HG02981 (cell line): ENCODE results near the gene VEGFB.

ENCODE experiments used
- ATAC-seq: cut with Tn5 transposase; IDR thresholded peaks from one replicate; pipeline ENCODE4 v1.9.1; 2021; ENCODE audit warnings: mild to moderate bottlenecking, moderate library complexity; ENCODE audit not compliant: unreplicated experiment

Gene VEGFB

GRCh38 chr11:64230171-64230984, 4.0 kb upstream of the VEGFB start, which contains the start of gene DNAJC4:
Gene DNAJC4 (plus strand): TSS chr11:64230548. CDS start chr11:64230855, 307 bp downstream.
- ATAC-seq = peak; percentile 39

GRCh38 chr11:64230985-64231365, 3.4 kb upstream of the VEGFB start:
- no peak for ATAC-seq

GRCh38 chr11:64231546-64231945, 2.8 kb upstream of the VEGFB start:
- no peak for ATAC-seq

GRCh38 chr11:64232182-64232966, 2.0 kb upstream of the VEGFB start:
- no peak for ATAC-seq

- no peak for ATAC-seq
Observed at GRCh38 chr11:64232967-64233315, 1.4 kb upstream of the VEGFB start.

- ATAC-seq = no peak
Observed at GRCh38 chr11:64234647-64235379, 429 bp downstream of the VEGFB start.

- ATAC-seq = no peak
Observed at GRCh38 chr11:64235437-64236161, 1.2 kb downstream of the VEGFB start.

- ATAC-seq = no peak
Observed at GRCh38 chr11:64237484-64237951, 3.1 kb downstream of the VEGFB start.

- no peak for ATAC-seq
Observed at GRCh38 chr11:64238076-64238475, 3.7 kb downstream of the VEGFB start.

- no peak for ATAC-seq
Observed at GRCh38 chr11:64238999-64239398, 4.6 kb downstream of the VEGFB start.

GRCh38 chr11:64239662-64240434, 5.5 kb downstream of the VEGFB start:
- ATAC-seq = no peak

- ATAC-seq = peak; percentile 47
Observed at GRCh38 chr11:64240435-64241240, 6.3 kb downstream of the VEGFB start, which contains the start of gene FKBP2. Gene FKBP2 (plus strand): TSS chr11:64241095. CDS start chr11:64242388, 1,293 bp downstream.

GRCh38 chr11:64241241-64241490, 6.8 kb downstream of the VEGFB start:
- ATAC-seq = no peak

- peak; percentile 56 for ATAC-seq
Observed at GRCh38 chr11:64241491-64242374, 7.3 kb downstream of the VEGFB start.

- ATAC-seq = no peak
Observed at GRCh38 chr11:64243236-64243854, 9.0 kb downstream of the VEGFB start.

- no peak for ATAC-seq
Observed at GRCh38 chr11:64244107-64244506, 9.7 kb downstream of the VEGFB start.

- ATAC-seq = no peak
Observed at GRCh38 chr11:64244966-64245365, 10.6 kb downstream of the VEGFB start.

- ATAC-seq = no peak
Observed at GRCh38 chr11:64245401-64245796, 11.0 kb downstream of the VEGFB start.
